Measurements from ENCODE around the gene TBXT.

DNA sequence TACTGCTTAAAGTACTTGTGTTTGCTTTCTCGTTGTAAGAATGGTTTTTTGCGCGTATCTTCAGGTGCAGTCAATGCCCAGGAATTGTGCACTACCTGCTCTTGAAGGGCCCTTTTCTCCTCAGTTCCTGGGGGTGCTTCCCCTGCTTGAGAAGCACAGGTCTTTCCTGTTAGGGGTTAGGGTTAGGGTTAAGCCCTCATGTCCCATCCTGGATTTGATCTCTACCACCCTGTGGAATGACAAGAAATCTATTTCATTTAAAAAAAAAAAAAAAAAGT lies 39.6 kb upstream of the TBXT start:
- TF ChIP-seq, protein P1, sequence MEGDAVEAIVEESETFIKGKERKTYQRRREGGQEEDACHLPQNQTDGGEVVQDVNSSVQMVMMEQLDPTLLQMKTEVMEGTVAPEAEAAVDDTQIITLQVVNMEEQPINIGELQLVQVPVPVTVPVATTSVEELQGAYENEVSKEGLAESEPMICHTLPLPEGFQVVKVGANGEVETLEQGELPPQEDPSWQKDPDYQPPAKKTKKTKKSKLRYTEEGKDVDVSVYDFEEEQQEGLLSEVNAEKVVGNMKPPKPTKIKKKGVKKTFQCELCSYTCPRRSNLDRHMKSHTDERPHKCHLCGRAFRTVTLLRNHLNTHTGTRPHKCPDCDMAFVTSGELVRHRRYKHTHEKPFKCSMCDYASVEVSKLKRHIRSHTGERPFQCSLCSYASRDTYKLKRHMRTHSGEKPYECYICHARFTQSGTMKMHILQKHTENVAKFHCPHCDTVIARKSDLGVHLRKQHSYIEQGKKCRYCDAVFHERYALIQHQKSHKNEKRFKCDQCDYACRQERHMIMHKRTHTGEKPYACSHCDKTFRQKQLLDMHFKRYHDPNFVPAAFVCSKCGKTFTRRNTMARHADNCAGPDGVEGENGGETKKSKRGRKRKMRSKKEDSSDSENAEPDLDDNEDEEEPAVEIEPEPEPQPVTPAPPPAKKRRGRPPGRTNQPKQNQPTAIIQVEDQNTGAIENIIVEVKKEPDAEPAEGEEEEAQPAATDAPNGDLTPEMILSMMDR (tag by site-specific recombination; IDR thresholded peaks at IDR 0.05): no peak
- no peak for TF ChIP-seq ZNF324 (tag by site-specific recombination; IDR thresholded peaks at IDR 0.05)
- TF ChIP-seq ZNF433 (tag by site-specific recombination; IDR thresholded peaks at IDR 0.05; ENCODE audit: low read depth): no peak
- TF ChIP-seq, protein P2, sequence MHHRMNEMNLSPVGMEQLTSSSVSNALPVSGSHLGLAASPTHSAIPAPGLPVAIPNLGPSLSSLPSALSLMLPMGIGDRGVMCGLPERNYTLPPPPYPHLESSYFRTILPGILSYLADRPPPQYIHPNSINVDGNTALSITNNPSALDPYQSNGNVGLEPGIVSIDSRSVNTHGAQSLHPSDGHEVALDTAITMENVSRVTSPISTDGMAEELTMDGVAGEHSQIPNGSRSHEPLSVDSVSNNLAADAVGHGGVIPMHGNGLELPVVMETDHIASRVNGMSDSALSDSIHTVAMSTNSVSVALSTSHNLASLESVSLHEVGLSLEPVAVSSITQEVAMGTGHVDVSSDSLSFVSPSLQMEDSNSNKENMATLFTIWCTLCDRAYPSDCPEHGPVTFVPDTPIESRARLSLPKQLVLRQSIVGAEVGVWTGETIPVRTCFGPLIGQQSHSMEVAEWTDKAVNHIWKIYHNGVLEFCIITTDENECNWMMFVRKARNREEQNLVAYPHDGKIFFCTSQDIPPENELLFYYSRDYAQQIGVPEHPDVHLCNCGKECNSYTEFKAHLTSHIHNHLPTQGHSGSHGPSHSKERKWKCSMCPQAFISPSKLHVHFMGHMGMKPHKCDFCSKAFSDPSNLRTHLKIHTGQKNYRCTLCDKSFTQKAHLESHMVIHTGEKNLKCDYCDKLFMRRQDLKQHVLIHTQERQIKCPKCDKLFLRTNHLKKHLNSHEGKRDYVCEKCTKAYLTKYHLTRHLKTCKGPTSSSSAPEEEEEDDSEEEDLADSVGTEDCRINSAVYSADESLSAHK (tag by site-specific recombination; IDR thresholded peaks at IDR 0.05): no peak
- TF ChIP-seq ZNF23 (tag by site-specific recombination; IDR thresholded peaks at IDR 0.05; ENCODE audit: borderline replicate concordance): no peak
- no peak for TF ChIP-seq YY1 (tag by site-specific recombination; IDR thresholded peaks at IDR 0.05)
- TF ChIP-seq, protein P3, sequence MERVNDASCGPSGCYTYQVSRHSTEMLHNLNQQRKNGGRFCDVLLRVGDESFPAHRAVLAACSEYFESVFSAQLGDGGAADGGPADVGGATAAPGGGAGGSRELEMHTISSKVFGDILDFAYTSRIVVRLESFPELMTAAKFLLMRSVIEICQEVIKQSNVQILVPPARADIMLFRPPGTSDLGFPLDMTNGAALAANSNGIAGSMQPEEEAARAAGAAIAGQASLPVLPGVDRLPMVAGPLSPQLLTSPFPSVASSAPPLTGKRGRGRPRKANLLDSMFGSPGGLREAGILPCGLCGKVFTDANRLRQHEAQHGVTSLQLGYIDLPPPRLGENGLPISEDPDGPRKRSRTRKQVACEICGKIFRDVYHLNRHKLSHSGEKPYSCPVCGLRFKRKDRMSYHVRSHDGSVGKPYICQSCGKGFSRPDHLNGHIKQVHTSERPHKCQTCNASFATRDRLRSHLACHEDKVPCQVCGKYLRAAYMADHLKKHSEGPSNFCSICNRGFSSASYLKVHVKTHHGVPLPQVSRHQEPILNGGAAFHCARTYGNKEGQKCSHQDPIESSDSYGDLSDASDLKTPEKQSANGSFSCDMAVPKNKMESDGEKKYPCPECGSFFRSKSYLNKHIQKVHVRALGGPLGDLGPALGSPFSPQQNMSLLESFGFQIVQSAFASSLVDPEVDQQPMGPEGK (tag by site-specific recombination; IDR thresholded peaks at IDR 0.05): no peak
- no peak for TF ChIP-seq ZNF274 (IDR thresholded peaks at IDR 0.05; ENCODE audit: low read length)
- no peak for TF ChIP-seq ZNF274 (tag by site-specific recombination; IDR thresholded peaks at IDR 0.05; ENCODE audit: borderline replicate concordance)
